ENCODE measurements around the gene APBA2. TPM values are rescaled to one million over a fixed set of nuclear protein-coding genes. Genes with fewer than 3 reads are reported as not detected.

The APBA2 gene
- total RNA-seq, 4 donors from 2014 or later = 2.3 to 15.0 (median 4.6) TPM; not detected in 1

DNA sequence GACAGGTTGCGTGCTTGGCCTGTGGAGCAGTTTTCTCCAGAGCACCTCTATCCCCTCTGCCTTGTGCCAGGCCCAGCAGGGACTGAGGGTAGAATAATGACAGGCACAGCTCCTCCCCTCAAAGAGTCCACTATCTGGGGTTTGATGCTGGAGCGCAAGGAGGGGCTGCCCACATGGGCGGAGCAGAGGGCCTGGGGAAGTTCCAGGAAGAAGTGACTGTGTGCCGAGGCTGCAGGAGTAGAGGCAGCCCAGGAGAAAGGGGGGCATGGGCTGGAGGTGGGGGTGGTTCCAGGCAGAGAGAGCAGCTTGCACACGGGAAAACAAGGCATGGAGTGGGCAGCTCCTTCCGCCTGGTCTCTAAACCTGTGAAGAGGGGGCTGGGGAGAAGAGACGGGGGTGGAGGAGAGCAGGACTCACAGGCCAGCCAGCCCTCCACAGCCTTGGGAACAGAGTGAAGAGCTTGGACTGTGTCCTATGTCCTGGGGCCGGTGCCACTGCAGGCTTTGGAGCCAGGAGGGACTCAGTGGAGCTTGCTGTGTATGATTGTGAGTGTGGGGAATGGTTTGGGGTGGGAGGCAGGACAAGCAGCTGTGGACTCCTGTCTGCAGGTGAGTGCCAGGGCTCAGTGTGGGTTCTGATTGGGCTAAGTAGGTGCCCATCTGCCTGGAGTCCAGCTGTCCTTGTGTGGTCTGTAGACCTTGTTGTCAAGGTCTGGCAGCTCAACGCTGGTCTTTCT lies 48.1 kb downstream of the APBA2 start:
- no peak for DNase-seq
- Histone ChIP-seq H3K4me1 (no peaks in the 10 kb centered on the region), H3K27ac (no peak overlapping the region), H3K4me3 (no peak overlapping the region), H3K9me3 (no peaks in the 10 kb centered on the region), H3K27me3 (no peaks in the 10 kb centered on the region), H3K36me3 (no peaks in the 10 kb centered on the region)
- TF ChIP-seq, protein P1, sequence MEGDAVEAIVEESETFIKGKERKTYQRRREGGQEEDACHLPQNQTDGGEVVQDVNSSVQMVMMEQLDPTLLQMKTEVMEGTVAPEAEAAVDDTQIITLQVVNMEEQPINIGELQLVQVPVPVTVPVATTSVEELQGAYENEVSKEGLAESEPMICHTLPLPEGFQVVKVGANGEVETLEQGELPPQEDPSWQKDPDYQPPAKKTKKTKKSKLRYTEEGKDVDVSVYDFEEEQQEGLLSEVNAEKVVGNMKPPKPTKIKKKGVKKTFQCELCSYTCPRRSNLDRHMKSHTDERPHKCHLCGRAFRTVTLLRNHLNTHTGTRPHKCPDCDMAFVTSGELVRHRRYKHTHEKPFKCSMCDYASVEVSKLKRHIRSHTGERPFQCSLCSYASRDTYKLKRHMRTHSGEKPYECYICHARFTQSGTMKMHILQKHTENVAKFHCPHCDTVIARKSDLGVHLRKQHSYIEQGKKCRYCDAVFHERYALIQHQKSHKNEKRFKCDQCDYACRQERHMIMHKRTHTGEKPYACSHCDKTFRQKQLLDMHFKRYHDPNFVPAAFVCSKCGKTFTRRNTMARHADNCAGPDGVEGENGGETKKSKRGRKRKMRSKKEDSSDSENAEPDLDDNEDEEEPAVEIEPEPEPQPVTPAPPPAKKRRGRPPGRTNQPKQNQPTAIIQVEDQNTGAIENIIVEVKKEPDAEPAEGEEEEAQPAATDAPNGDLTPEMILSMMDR (IDR thresholded peaks at IDR 0.05) = no peak
- no peak for TF ChIP-seq POLR2A (IDR thresholded peaks at IDR 0.05)
- intact Hi-C loops (cut with DNase I; ENCODE audit: low total_unique reads) = no loop called here

DNA sequence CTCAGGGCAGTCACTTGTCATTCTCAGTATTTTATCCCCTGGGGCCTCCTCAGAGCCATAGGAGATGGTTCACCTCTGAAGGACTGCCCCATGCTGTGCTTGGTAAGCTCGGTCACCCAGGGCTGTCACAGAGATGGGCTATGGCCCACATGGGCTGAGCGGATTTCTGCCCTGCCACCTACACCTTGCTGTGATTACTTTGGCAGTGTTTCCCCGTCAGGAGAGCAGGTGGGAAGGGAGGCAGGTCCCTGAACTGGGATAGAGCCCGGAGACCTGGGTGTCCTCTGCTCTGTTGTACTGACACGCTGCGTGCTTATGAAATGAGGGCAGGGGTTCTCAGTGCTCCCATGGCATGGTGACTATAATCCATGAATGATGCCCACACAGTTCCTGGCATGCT lies 48.9 kb downstream of the APBA2 start:
- Histone ChIP-seq H3K4me1 (no peaks in the 10 kb centered on the region), H3K27ac (no peak overlapping the region), H3K9me3 (no peaks in the 10 kb centered on the region), H3K36me3 (no peaks in the 10 kb centered on the region), H3K4me3 (no peak overlapping the region), H3K27me3 (no peaks in the 10 kb centered on the region)
- TF ChIP-seq POLR2A (IDR thresholded peaks at IDR 0.05) = no peak
- TF ChIP-seq, protein P1 (IDR thresholded peaks at IDR 0.05) = no peak
- intact Hi-C loops (cut with DNase I; ENCODE audit: low total_unique reads) = no loop called here
- DNase-seq = no peak

DNA sequence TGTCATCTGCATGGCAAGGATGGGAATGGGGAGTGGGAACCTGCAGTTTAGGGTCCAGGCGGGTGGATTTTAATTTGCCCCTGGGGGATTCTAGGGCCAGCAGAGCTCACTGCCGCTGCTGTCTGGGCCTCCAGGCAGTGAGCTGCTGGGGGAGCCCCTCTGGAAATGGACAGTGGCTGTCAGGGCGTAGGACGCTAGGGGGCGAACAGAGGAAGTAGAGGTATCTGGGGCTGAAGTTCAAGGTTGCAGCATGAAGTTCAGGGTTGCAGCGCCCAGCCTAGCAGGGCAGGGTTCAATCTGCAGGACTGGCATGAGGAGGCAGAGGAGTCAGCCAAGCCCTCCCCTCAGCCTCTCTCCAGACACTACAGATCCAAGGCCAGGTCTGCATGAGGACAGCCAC lies 49.5 kb downstream of the APBA2 start:
- Histone ChIP-seq H3K27ac (no peak overlapping the region), H3K4me3 (no peak overlapping the region), H3K27me3 (no peaks in the 10 kb centered on the region), H3K36me3 (no peaks in the 10 kb centered on the region), H3K4me1 (no peaks in the 10 kb centered on the region), H3K9me3 (no peaks in the 10 kb centered on the region)
- DNase-seq = no peak
- TF ChIP-seq POLR2A (IDR thresholded peaks at IDR 0.05) = no peak
- TF ChIP-seq, protein P1 (IDR thresholded peaks at IDR 0.05) = no peak
- intact Hi-C loops (cut with DNase I; ENCODE audit: low total_unique reads) = no loop called here

DNA sequence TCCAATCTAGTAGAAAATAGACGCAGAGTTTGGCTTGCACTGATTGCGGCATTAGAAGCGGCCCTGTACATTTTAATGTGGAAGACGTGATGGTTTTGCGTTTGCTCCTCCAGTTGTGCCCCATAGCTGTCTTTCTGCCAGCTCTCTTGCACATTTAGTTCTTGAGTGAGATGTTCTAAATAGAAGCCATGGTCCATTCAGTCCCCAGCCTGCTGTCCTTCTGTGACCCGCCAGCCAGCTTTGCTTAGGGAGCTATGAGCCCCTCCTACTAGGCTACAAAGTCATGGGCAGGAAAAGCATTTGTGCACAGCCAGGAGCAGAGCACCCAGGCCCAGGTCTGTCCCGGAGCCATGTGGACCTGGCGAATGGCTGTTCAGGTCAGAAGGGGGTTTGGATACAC lies 50.3 kb downstream of the APBA2 start:
- no peaks in the 10 kb centered on the region for H3K9me3 ChIP-seq
- no peaks in the 10 kb centered on the region for H3K27me3 ChIP-seq
- no peak overlapping the region for H3K27ac ChIP-seq
- no peak for DNase-seq
- intact Hi-C loops (cut with DNase I; ENCODE audit: low total_unique reads) = no loop called here
- H3K4me1 ChIP-seq = no peaks in the 10 kb centered on the region
- TF ChIP-seq POLR2A (IDR thresholded peaks at IDR 0.05) = no peak
- TF ChIP-seq, protein P1 (IDR thresholded peaks at IDR 0.05) = no peak
- H3K36me3 ChIP-seq = no peaks in the 10 kb centered on the region
- H3K4me3 ChIP-seq = no peak overlapping the region

DNA sequence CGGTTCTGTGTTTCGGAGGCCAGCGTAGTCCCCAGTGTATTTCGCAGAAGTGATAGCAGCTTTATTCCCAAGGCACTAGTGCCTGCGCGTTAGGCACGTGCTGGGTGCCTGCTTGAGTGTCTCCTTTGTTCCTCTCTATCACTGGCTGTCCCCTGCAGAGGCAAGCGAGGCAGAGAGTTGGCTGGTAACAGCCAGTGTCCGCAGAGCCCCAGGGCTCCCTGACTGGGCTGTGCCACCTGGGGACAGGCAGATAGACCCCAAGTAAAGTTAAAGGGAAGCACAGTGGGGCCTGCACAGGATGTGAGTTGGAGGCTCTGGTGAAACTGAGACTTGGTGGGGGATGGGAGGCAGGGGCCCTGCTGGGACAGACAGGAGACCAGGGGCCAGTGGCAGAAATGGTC lies 50.7 kb downstream of the APBA2 start:
- no peak overlapping the region for H3K4me3 ChIP-seq
- H3K9me3 ChIP-seq = no peaks in the 10 kb centered on the region
- no peak for DNase-seq
- no peaks in the 10 kb centered on the region for H3K27me3 ChIP-seq
- H3K36me3 ChIP-seq = no peaks in the 10 kb centered on the region
- TF ChIP-seq, protein P1 (IDR thresholded peaks at IDR 0.05) = no peak
- TF ChIP-seq POLR2A (IDR thresholded peaks at IDR 0.05) = no peak
- H3K27ac ChIP-seq = no peak overlapping the region
- no peaks in the 10 kb centered on the region for H3K4me1 ChIP-seq
- intact Hi-C loops (cut with DNase I; ENCODE audit: low total_unique reads) = no loop called here
